Mucosa of rectum (tissue), 2 donors: ENCODE measurements around the gene FLNB.

ENCODE experiments used
- H3K27ac ChIP-seq, 2 donors: one replicate each; pipeline ENCODE4 v1.7.0; 2013; ENCODE audit warnings: inconsistent platforms in 2 of 2, low read depth in 2 of 2, low read length in 2 of 2
- H3K27me3 ChIP-seq, 2 donors: one replicate each; pipeline ENCODE4 v1.7.0; 2013; ENCODE audit warnings: low read length in 2 of 2; ENCODE audit not compliant: control insufficient read depth in 2 of 2, insufficient read depth in 2 of 2
- H3K36me3 ChIP-seq, 2 donors: one replicate each; pipeline ENCODE4 v1.7.0; 2013; ENCODE audit warnings: low read length in 2 of 2; ENCODE audit not compliant: control insufficient read depth in 2 of 2, insufficient read depth in 2 of 2
- H3K4me1 ChIP-seq, 2 donors: one replicate each; pipeline ENCODE4 v1.7.0; 2013; ENCODE audit warnings: low read length in 2 of 2, mild to moderate bottlenecking in 1 of 2; ENCODE audit not compliant: control insufficient read depth in 2 of 2, insufficient read depth in 2 of 2
- H3K4me3 ChIP-seq, 2 donors: one replicate each; pipeline ENCODE4 v1.7.0; 2013; ENCODE audit warnings: low read length in 2 of 2
- H3K9ac ChIP-seq, 2 donors: one replicate each; pipeline ENCODE4 v1.7.0; 2013; ENCODE audit warnings: low read length in 2 of 2, low read depth in 1 of 2, mild to moderate bottlenecking in 1 of 2
- H3K9me3 ChIP-seq, 2 donors: one replicate each; pipeline ENCODE4 v1.7.0; 2013; ENCODE audit warnings: low read length in 2 of 2; ENCODE audit not compliant: control insufficient read depth in 2 of 2
- donor health status: healthy.
- donor health status: Normal muscosa, but diverticular disease.

Gene FLNB

GRCh38 chr3:58130591-58130990 is 122.4 kb downstream of the FLNB start:
- Histone ChIP-seq H3K9me3 (no peaks in the 10 kb centered on the region), H3K27ac (no peak overlapping the region), H3K27me3 (no peaks in the 10 kb centered on the region), H3K9ac (no peak overlapping the region), H3K36me3 (peaks cover 84 to 90% of the 10 kb centered on the region in 2 donors), H3K4me1 (no peaks in the 10 kb centered on the region), H3K4me3 (no peak overlapping the region)

GRCh38 chr3:58131101-58131825 is 123.0 kb downstream of the FLNB start:
- no peaks in the 10 kb centered on the region for H3K9me3 ChIP-seq
- H3K36me3 ChIP-seq = peaks cover 84 to 91% of the 10 kb centered on the region in 2 donors
- no peaks in the 10 kb centered on the region for H3K27me3 ChIP-seq
- no peak overlapping the region for H3K4me3 ChIP-seq
- no peak overlapping the region for H3K9ac ChIP-seq
- H3K27ac ChIP-seq = no peak overlapping the region
- H3K4me1 ChIP-seq = no peaks in the 10 kb centered on the region

GRCh38 chr3:58132850-58133249 is 124.6 kb downstream of the FLNB start:
- Histone ChIP-seq H3K9me3 (no peaks in the 10 kb centered on the region), H3K36me3 (peaks cover 83 to 91% of the 10 kb centered on the region in 2 donors), H3K4me1 (no peaks in the 10 kb centered on the region), H3K4me3 (no peak overlapping the region), H3K27me3 (no peaks in the 10 kb centered on the region), H3K9ac (no peak overlapping the region), H3K27ac (no peak overlapping the region)

- Histone ChIP-seq H3K4me1 (no peaks in the 10 kb centered on the region), H3K9me3 (no peaks in the 10 kb centered on the region), H3K27ac (no peak overlapping the region), H3K4me3 (no peak overlapping the region), H3K36me3 (peaks cover 88 to 89% of the 10 kb centered on the region in 2 donors), H3K27me3 (no peaks in the 10 kb centered on the region), H3K9ac (no peak overlapping the region)
Observed at GRCh38 chr3:58134468-58134867, 126.2 kb downstream of the FLNB start.

GRCh38 chr3:58135712-58136543 is 127.7 kb downstream of the FLNB start:
- Histone ChIP-seq H3K4me1 (no peaks in the 10 kb centered on the region), H3K9ac (no peak overlapping the region), H3K4me3 (no peak overlapping the region), H3K27ac (no peak overlapping the region), H3K9me3 (no peaks in the 10 kb centered on the region), H3K27me3 (no peaks in the 10 kb centered on the region), H3K36me3 (peaks cover 86% of the 10 kb centered on the region in 2 donors)

- H3K4me3 ChIP-seq = no peak overlapping the region
- H3K9me3 ChIP-seq = no peaks in the 10 kb centered on the region
- peaks cover 85 to 87% of the 10 kb centered on the region in 2 donors for H3K36me3 ChIP-seq
- H3K27ac ChIP-seq = no peak overlapping the region
- H3K9ac ChIP-seq = no peak overlapping the region
- H3K27me3 ChIP-seq = no peaks in the 10 kb centered on the region
- no peaks in the 10 kb centered on the region for H3K4me1 ChIP-seq
Observed at GRCh38 chr3:58137306-58137705, 129.1 kb downstream of the FLNB start.

GRCh38 chr3:58141766-58142345 is 133.6 kb downstream of the FLNB start:
- no peak overlapping the region for H3K4me3 ChIP-seq
- H3K9me3 ChIP-seq = no peaks in the 10 kb centered on the region
- H3K9ac ChIP-seq = no peak overlapping the region
- H3K4me1 ChIP-seq = no peaks in the 10 kb centered on the region
- no peak overlapping the region for H3K27ac ChIP-seq
- H3K27me3 ChIP-seq = no peaks in the 10 kb centered on the region
- peaks cover 85 to 90% of the 10 kb centered on the region in 2 donors for H3K36me3 ChIP-seq

GRCh38 chr3:58143417-58144055 is 135.3 kb downstream of the FLNB start:
- Histone ChIP-seq H3K27me3 (no peaks in the 10 kb centered on the region), H3K9me3 (no peaks in the 10 kb centered on the region), H3K9ac (no peak overlapping the region), H3K27ac (no peak overlapping the region), H3K36me3 (peaks cover 84 to 90% of the 10 kb centered on the region in 2 donors), H3K4me3 (no peak overlapping the region), H3K4me1 (no peaks in the 10 kb centered on the region)

GRCh38 chr3:58144478-58145325 is 136.5 kb downstream of the FLNB start:
- H3K9ac ChIP-seq = no peak overlapping the region
- no peaks in the 10 kb centered on the region for H3K4me1 ChIP-seq
- H3K9me3 ChIP-seq = no peaks in the 10 kb centered on the region
- peaks cover 84 to 92% of the 10 kb centered on the region in 2 donors for H3K36me3 ChIP-seq
- no peak overlapping the region for H3K4me3 ChIP-seq
- no peak overlapping the region for H3K27ac ChIP-seq
- no peaks in the 10 kb centered on the region for H3K27me3 ChIP-seq
